ENCODE results near the gene LYRM1. TPM values are rescaled to one million over a fixed set of nuclear protein-coding genes. Genes with fewer than 3 reads are reported as not detected.

Gene LYRM1
- total and polyA plus RNA-seq, 2 of the 8 experiments (the other 6 are each of a cell fraction or from before 2014, with no cell fraction given) = 11.6 to 13.4 TPM

DNA sequence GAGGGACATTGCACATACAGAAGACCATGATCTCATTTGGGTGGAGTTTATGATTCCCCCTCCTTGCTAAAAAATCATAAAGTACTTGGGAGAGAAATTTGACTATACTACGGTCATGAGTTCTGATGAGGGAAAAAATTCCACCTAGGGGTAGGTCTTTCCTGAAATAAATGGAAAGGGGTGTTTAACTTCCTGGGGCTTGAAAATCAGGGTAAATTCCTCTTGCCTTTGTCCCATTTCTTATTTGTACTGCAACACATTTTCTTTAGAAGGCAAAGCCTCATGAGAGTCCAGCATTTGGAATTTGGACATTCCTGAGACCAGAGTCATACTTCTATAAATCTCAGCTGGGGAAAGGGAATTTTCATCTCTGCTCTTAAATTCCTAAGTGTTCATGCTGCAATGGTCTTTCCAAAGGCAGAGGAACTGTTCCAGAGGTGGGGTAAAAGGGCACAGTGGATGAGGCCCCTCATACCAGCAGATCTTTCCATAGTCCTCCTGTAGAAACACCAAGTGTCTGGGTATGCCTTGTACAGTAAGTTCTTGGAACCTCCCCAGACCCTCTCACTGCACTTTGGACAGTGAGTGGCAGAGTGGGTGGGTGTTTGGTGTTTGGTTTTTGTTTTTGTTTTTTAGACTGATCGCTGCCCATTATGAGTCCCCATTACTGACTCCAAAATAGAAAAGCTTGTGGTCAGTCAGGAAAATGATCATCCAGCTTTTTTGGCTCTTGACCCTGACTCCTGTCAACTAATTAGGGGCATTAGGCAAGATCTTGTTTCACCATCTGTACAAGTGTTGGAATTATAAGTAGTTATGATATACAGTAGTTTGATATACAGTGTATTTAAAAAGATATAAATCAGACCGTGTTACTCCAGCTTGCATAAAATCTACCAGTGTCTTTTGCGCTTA lies 6.0 kb downstream of the LYRM1 start:
- peaks cover 0 to 9% (median 3%) of the 10 kb centered on the region in 4 experiments; a peak in 3 of 7 replicates for H3K4me1 ChIP-seq (replicated peaks in 1 of 4; ENCODE audit: control insufficient read depth in 3 of 4, insufficient read depth in 4 of 4, low read length in 3 of 4)
- H4K20me1 ChIP-seq (replicated peaks in 1 of 2; ENCODE audit: control insufficient read depth in 1 of 2, insufficient read depth in 2 of 2, low read length in 2 of 2) = no peaks in the 10 kb centered on the region
- no peaks in the 10 kb centered on the region; a peak in 1 of 7 replicates for H3K27me3 ChIP-seq (replicated peaks in 1 of 4; ENCODE audit: control insufficient read depth in 3 of 4, extremely low read depth in 1 of 4, insufficient read depth in 3 of 4, low read length in 3 of 4)
- peaks cover 0 to 5% (median 0%) of the 10 kb centered on the region in 4 experiments; a peak in 1 of 8 replicates for H3K36me3 ChIP-seq (ENCODE audit: control insufficient read depth in 2 of 4, insufficient read depth in 4 of 4, low read length in 3 of 4)
- no peak overlapping the region for H2BK120ac ChIP-seq (replicated peaks; ENCODE audit: low read depth, low read length)
- no peaks in the 10 kb centered on the region for H3K9me3 ChIP-seq (ENCODE audit: insufficient read depth in 2 of 2, low read depth in 1 of 2, low read length in 1 of 2)
- H3K4ac ChIP-seq (replicated peaks; ENCODE audit: insufficient read length, low read depth, low read length) = no peak overlapping the region
- H3K23ac ChIP-seq (ENCODE audit: insufficient read length) = no peak overlapping the region
- H4K91ac ChIP-seq (replicated peaks; ENCODE audit: insufficient read length, low read length) = no peak overlapping the region
- CTCF ChIA-PET (ENCODE audit: partially characterized antibody) = interaction anchor here (0.6 to 1.2 kb wide), 3 partner anchors 9 to 92 kb away, joined by 3 to 4 read pairs (median 3); no protein-coding TSS in a partner anchor
- H2AFZ ChIP-seq (ENCODE audit: low read length) = no peak overlapping the region
- DNase-seq (ENCODE audit: low read depth in 1 of 2, low spot score in 2 of 2) = no peak
- POLR2A ChIA-PET (ENCODE audit: partially characterized antibody) = interaction anchor here (1.7 kb wide), 1 partner anchor 12 kb away, joined by 4 read pairs; no protein-coding TSS in a partner anchor
- FAIRE-seq = no peak
- no peak overlapping the region for H3K27ac ChIP-seq (ENCODE audit: low read depth, low read length)
- no peak overlapping the region for H2BK5ac ChIP-seq (ENCODE audit: low read depth, low read length)
- no peak overlapping the region for H4K5ac ChIP-seq (ENCODE audit: insufficient read length, low read depth, low read length)
- H2BK20ac ChIP-seq (ENCODE audit: low read length) = no peak overlapping the region
- no peak overlapping the region for H2BK15ac ChIP-seq (ENCODE audit: low read length)
- H3K79me1 ChIP-seq (ENCODE audit: low read depth, low read length) = no peaks in the 10 kb centered on the region; the same call in 1 of the 2 replicates
- no peak overlapping the region for H4K8ac ChIP-seq (ENCODE audit: extremely low read depth, insufficient read depth, low read length)
- no peak overlapping the region for H3K56ac ChIP-seq (replicated peaks; ENCODE audit: insufficient read length, low read depth, low read length)
- no peaks in the 10 kb centered on the region; the same call in 1 of the 2 replicates for H3K23me2 ChIP-seq (ENCODE audit: low read depth, low read length)
- H3K4me3 ChIP-seq (ENCODE audit: extremely low read depth in 1 of 4, insufficient read depth in 2 of 4, low read depth in 3 of 4, low read length in 4 of 4) = no peak overlapping the region
- H3K9ac ChIP-seq (replicated peaks in 1 of 4; ENCODE audit: extremely low read depth in 1 of 4, low read depth in 3 of 4, low read length in 3 of 4) = no peak overlapping the region
- H2AK5ac ChIP-seq (ENCODE audit: low read depth, low read length) = no peak overlapping the region
- no peak overlapping the region for H3K14ac ChIP-seq (ENCODE audit: insufficient read length)
- H3K18ac ChIP-seq (ENCODE audit: extremely low read depth, low read length) = no peak overlapping the region
- WGBS, 2 experiments (ENCODE audit: extremely low coverage in 1 of 2, insufficient coverage in 1 of 2, insufficient read length in 1 of 2, insufficient replicate concordance in 2 of 2, low coverage in 1 of 2, low lambda C conversion rate in 2 of 2, missing lambda C conversion rate in 1 of 2) = 89% methylated on average over 4 of the region's 4 CpGs; no CpG with 5 or more reads in 1 of the 2 experiments
- H3K79me2 ChIP-seq (ENCODE audit: control insufficient read depth in 1 of 2, insufficient read depth in 2 of 2, low read length in 2 of 2) = peaks cover 0 to 18% of the 10 kb centered on the region in 2 experiments; a peak in 2 of 4 replicates
- no peak overlapping the region for H2BK12ac ChIP-seq (ENCODE audit: low read depth, low read length)
- no peak overlapping the region for H3K4me2 ChIP-seq (ENCODE audit: insufficient read depth in 1 of 2, low read depth in 2 of 2, low read length in 2 of 2)
